ENCODE data around the gene ZNF77.
A peak's percentile ranks its signal among the peaks of the same experiment; 100 is the strongest.
"Not testable (repeated sequence)": the region's sequence is repeated elsewhere in the genome, so short reads cannot be mapped to it uniquely, and the experiment has no call there.

The ZNF77 gene

DNA sequence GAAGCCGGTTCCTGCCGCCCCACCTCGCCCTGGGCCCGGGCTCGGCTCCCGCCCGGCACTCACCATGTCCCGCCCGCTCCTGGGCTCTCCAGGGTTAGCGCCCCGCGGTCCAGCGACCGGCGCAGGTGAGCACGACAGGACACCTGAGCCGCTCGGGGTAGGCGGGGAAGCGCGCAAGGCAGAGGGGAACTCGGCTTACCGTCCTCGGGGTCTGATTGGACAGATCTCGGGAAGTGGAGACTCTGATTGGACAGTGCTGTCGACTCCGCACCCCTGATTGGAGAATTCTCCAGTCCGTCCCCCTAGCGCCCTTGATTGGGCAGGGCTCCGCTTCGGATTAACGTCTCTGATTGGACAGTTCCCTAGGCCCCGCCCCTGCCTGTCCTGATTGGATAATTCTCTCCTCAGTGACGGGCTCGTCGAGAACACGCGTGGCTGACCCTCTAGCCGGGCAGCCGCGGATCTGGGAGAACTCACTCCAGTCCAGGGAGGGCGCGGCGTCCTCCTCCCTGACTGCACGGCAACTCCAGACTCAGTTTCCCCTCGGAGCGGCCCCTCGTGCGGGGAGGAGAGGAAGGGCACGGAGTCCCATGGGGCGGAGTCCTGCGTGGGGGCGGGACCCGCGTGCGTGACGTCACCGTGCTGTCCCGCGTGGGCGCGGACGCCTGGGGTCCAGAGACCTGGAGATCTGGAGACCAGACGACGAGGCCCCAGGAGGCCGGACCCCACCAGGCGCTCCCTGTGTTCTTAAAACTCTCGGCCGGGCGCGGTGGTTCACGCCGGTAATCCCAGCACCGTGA is at the start of gene ZNF77:
ZNF77 (minus strand) TSS at position 197 of the 800 bp plus-strand sequence; CDS start at position 66, 131 bp downstream.
- DNase-seq, result peak; percentile 99

DNA sequence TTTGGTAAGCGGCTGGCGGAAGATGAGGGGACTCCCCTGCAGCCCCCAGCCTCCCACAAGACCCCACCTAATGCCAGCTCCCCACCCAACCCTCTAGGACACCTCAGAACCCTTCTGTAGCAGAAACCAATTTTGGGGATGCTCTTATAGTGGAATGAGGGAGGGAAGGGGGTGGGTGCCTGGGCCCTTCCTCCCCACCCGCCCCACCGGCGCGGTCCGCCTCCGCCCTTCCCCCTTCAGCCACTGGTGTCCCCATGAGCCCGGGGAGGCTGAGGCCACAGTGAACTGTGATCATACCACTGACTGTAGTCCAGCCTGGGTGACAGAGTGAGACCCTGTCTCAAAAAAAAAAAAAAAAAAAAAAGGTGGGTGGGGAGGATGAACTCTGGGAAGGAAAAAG is 48.8 kb upstream of the ZNF77 start:
- no peak for DNase-seq

DNA sequence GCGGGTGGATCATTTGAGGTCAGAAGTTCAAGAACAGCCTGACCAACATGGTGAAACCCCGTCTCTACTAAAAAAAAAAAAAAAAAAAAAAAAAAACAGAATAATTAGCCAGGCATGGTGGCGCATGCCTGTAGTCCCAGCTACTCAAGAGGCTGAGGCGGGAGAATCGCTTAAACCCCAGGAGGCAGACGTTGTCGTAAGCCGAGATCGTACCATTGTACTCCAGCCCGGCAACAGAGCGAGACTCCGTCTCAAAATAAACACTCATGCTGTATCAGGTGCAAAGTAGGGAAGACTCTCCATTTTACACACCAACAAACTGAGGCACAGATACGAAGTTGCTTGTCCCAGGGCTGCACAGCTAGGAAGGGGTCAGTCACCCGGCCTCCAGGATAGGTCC is 48.2 kb upstream of the ZNF77 start:
- no peak for DNase-seq

DNA sequence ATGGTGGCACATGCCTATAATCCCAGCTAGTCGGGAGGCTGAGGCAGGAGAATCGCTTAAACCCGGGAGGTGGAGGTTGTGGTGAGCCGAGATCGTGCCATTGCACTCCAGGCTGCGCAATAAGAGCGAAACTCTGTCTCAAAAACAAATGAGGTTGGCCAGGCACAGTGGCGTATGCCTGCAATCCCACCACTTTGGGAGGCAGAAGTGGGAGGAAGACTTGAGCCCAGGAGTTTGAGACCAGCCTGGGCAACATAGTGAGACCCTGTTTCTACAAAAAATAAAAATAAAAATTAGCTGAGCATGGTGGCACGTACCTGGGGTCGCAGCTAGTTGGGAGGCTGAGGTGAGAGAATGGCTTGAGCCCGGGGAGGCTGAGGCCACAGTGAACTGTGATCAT is 47.6 kb upstream of the ZNF77 start:
- not testable (repeated sequence) for DNase-seq

DNA sequence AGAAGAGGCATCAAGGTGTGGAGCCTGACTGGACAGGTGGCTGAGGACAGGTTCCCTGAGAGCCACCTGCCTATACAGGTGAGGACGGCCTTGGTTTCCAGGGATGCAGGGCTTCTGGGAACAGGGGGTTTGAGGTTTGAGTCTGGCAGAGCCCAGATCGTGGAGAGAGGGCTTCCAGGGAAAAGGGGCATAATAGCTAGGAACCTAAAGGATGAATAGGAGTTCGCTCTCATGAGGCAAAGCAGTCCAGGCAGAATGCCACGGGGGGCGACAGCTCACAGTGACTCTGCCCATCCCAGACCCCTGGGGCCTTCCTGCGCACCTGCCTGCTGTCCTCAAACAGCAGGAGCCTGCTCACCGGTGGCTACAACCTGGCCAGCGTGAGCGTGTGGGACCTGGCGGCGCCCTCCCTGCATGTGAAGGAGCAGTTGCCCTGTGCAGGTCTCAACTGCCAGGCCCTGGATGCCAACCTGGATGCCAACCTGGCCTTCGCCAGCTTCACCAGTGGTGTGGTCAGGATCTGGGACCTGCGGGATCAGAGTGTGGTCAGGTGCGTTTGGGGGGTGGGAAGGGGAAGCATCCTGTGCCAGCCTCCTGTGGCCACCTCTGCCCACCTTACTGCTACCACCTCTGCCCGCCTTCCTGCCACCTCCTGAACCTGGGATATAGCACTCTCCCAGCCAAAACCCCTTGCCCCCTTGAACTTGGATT is 44.6 kb upstream of the ZNF77 start:
- DNase-seq, result no peak

DNA sequence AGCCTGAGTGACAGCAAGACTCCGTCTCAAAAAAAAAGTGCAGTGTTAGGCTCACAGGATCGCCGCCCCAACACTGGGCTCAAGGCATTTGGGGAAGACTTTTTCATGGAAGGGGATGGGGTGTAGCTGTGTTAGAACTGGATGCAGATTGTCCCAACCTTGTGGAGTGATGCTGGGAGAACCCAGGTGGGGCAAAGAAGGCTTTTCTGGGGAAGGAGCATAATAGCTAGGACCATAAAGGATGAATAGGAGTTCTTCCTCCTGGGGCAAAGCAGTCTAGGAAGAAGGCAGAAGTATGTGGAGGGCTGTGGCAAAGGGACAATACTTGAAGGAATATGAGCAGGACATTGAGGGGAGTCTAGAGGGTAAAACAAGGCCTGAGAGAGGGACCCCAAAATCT is 43.8 kb upstream of the ZNF77 start:
- no peak for DNase-seq

DNA sequence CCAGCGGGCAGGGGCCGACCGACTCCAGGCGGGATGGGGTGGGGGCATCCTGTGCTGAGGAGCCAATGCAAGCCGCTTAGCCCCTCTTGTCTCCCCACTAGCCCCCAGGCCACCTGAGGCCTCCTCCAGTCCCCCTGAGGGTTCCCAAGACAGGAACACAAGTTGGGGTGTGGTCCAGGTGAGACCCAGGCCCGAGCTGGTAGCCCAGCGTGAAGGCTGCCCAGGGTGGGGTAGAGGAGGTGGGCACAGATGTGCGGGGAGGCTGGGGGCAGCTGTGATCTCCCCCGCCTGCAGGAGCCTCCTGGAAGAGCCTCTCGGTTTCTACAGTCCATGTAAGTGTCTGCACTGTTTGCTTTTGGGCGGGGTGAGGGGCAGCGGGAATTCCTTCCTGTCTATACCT is 43.0 kb upstream of the ZNF77 start:
- no peak for DNase-seq

DNA sequence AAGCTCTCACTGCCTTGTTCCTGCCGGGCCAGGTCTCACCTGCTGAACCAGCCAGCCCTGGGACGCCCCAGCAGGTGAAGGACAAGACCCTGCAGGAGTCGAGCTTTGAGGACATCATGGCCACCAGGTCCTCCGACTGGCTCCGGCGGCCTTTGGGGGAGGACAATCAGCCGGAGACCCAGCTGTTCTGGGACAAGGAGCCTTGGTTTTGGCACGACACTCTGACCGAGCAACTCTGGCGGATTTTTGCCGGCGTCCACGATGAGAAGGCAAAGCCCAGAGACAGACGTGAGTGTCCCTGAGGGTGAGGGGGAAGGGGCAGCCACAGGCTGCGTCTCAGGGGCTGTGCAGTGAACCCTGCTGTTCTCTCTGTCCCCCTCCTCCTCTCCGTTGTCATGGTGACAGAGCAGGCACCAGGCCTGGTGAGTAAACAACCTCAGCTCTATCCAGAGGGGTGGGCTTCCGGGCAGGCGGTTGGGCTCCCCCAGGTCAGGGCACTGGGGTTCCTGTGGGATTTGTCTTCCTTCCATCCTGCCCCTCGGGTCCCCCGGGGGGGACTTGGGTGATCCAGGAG is 42.3 kb upstream of the ZNF77 start:
- no peak for DNase-seq

DNA sequence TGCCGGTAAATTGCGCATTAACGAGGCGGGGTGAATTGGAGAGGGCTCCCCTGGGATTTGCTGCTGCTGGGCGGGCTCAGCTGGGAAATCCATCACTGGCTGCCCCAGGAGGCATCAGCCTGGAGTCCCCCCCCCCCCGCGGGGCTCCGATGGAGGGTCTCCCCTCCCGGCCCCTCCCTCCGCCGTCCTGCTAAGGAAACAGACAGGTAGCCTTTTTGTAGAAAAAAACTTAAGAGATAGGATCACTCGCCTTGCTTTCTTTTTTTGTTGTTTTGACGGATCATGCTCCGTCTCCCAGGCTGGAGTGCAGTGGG is 39.4 kb upstream of the ZNF77 start:
- no peak for DNase-seq

DNA sequence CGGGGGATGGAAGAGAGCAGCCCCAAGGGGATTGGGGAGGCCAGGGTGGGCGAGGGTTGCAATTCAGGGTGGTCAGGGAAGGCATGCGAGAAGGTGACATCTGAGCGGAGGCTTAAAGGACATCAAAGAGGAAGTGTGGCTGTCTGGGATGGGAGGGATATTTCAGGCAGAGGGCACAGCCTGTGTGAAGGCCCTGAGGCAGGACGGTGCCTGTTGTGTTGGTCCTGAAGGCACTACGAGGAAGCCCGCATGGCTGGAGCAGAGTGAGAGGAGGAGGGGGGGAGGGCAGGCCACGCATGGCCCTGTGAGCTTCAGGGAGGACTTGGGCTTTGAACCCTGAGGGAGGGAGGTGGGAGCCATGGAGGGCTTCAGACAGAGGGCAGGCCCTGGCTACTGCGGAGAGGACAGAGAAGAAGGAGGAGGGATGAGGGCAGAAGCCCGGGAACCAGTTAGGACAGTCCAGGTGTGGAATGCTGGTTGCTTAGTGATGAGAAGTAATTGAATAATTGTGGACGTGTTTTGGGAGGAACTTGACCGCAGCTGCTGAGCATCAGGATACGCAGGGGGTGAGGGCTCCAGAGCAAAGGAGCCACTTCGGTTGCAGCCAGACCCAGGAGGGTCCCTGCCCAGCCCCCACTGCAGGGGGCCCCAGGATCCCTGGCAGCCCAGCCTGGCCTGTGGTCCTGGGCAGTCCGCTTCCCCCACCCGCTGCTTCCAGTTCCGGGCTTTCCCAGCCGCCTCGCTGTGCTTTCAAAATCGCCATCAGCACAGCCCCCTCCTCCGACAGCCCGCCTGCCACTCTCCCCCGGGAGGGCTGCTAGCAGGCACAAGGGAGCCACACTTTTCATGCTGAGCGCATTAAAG is 38.8 kb upstream of the ZNF77 start:
- peak in 1 of 2 experiments; percentile 19 for DNase-seq

DNA sequence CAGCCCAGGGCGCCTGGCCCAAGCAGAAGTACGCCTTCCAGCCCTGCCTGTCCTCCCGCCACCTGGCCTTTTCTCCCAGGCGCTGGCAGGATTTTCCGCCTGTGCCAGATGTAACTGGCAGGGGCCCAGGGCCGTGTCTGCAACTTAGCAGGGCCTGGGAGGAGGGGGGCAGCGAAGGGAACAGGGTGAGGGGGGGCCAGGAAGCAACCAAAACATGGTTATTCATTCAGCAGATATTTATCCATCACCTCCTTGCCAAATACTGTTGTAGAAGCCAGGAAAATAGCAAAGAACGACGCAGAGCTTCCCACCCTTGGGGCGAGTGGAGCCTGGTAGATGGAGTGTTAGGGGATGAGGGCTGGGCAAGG is 38.2 kb upstream of the ZNF77 start:
- DNase-seq, result no peak

DNA sequence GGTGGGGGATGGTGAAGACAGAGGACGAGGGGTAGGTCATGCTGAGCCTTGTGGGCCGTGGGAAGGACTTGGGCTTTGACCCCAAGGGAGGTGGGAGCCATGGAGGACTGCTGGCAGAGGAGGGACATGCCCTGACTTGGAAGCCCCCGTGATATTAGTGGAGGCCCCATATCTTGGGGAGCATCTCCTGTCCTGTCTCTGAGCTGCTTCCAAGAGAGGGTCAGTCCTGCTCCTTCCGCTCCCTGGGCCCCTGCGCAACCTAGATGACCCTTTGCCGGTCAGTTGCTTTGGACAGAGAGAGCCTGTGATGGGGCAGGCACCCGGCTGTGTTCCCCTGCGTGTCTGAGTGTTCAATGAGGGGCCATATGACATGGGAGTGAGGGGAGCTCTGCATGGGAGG is 37.8 kb upstream of the ZNF77 start:
- no peak for DNase-seq

DNA sequence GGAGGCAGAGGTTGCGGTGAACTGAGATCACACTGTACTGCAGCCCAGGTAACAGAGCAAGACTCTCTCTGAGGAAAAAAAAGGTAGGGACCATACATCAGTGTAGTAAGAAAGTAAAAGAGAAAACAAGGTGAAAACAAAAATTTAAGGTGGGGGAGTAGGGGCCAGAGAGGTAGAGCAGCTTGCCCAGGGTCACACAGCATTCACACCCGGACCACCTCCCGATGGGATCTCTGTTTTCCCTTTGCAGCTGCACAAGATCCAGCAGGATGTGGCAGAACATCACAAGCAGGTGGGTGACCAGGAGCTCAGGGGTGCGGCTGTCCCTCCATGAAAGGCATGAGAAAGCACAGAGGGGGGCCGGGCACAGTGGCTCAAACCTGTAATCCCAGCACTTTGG is 37.1 kb upstream of the ZNF77 start:
- no peak for DNase-seq

DNA sequence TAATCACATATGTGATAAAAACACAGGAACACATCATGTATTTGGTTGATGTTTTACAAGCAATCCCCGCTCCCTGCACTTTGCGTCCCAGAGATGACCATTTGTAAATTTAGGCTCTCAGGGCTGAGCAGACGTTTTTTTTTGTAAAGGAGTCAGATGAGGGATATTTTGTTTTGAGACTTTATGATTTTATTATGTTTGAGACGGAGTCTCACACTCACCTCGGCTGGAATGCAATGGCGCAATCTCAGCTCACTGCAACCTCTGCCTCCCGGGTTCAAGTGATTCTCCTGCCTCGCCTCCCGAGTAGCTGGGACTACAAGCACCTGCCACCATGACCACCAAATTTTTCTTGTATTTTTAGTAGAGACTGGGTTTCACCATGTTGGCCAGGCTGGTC is 34.0 kb upstream of the ZNF77 start:
- no peak for DNase-seq

DNA sequence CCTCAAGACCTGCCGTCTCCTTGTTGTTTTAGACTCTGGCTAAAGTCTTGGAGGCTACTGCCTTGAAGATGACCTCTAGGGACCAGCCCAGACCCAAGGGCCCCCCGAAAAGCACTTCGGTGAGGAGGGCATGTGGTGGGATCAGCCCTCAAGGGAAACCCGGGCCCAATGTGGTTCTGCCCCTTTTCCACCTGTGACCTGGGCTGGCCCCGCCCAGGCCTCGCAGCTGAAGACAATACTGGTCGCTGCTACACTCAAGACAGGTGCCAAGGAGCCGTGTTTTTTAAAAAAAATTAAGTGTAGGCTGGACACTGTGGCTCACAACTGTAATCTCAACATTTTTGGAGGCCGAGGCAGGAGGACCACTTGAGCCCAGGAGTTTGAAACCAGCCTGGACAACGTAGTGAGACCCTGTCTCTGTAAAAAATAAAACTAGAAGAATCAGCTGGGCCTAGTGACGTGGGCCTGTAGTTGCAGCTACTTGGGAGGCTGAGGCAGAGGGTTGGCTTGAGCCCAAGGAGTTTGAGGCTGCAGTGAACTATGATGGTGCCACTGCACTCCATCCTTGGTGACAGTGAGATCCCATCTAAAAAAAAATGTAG is 33.5 kb upstream of the ZNF77 start:
- no peak for DNase-seq

DNA sequence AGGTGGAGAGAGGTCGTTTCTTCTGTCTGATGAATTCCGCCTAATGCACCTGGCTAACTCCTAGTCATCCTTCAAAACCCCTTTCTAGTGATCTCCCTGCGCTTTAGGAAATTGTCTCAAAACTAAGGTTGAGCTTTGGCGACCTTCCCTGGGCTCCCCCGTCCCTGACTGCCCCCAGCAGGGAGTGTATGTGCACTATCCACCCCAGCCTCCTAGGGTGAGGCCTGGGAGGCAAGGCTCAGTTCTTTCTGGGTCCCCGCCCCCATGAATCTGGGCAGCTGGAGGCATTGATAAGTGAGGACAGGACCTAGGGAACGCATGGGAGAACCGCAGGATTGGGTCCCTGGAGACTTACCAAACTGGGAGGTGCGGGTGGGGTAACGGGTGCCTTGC is 33.0 kb upstream of the ZNF77 start:
- peak in 1 of 2 experiments; percentile 44 for DNase-seq

DNA sequence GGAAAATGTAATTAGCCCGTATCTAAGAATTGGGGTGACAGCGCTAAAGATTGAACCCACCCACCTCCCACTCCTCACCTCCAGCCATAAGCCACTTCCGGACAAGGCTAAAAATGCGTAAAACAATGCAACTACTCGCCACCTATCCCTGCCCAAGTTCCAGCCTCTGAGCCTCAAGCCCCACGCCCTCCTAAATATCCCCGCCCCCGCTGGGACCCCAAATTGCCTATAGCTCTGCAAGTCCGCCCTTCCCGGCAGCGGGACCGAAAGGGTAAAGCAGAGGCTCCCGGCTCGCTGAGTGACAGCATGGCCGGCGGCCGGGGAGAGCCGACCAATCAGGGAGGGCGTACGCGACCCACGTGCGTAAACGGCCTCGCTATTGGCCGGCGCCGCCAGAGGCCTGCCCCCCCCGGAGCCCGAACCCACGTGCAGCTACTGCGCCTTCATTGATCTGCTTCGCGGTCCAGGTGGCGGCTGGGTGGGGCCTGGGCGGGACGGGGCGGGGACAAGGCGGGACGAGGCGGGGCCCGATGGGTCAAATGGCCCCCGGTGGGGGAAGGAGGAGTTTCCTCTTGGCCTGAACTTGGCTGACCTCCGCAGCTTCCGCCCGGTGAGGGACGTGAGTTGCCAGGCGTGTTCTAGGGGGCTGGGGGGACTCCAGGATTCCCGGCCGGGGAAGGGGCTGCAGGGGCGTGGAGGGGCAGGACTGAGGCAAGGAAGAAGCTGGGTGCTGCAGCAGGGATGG is 32.4 kb upstream of the ZNF77 start, which contains the start of gene TLE6:
TLE6 (plus strand) TSS at position 564 of the 745 bp plus-strand sequence. CDS start 670 bp downstream, outside the sequence.
- DNase-seq, result peak; percentile 86 to 90

DNA sequence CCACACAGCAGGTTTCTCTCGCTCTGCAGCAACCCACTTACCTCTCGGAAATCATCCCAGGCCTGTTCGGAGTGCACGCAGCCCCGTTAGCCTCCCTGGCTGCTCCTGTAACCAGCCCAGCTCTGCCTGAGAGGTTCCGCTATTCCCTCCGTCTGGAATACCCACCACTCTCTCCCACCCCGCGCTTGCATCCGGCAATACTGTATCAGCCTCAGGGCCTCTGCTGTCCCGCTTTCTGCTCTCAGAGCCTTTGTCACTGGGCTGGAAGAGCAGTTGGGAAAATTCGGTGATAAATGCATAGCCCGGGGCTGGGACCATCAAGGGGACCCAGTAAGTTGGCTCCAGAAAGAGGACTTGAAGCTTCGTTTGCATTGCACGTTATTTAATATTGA is 31.8 kb upstream of the ZNF77 start:
- DNase-seq, result no peak

DNA sequence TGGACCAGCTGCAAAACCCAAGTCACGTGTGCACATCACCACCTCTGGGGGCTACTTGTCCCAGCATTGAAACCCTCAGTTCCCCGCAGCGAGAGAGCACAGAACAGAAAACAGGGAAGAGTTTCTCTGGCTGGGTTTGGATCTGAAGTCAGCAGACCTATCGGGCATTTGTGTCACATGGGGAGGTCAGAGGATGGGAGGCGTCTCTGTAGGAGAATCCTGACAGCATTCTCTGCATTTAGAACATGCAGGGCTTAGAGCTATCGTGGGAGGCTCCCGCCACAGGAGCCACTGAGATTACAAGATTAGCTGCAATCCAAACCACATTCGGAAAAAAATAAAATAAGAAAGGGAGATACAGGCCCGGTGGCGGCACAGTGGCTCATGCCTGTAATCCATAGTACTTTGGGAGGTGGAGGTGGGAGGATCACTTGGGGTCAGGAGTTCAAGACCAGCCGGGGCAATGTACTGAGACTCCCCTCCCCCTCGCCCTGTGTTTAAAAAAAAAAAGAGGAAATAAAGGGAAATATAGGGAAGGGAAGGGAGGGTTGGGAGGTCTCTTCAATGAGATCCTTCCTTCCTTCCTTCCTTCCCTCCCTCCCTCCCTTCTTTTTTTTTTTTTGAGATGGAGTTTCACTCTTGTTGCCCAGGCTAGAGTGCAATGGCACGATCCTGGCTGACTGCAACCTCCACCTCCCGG is 29.7 kb upstream of the ZNF77 start:
- DNase-seq, result peak; percentile 67 to 70

DNA sequence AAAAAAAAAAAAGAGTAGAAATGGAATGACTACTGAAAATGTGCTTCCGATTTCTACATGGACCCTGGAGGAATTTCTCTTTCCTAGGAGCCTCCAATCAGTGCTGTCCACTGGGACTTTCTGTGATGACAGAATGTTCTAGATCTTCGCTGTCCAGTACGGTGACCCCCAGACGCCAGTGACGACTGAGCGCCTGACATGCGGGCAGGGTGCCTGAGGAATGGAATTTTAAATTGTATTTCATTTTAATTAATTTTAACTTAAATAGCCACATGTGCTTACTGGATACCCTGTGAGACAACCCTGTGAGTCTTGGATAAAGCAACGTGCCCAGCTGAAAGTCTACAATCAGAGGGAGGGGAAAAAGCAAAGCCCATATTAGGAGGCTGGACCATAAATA is 28.5 kb upstream of the ZNF77 start:
- no peak for DNase-seq

DNA sequence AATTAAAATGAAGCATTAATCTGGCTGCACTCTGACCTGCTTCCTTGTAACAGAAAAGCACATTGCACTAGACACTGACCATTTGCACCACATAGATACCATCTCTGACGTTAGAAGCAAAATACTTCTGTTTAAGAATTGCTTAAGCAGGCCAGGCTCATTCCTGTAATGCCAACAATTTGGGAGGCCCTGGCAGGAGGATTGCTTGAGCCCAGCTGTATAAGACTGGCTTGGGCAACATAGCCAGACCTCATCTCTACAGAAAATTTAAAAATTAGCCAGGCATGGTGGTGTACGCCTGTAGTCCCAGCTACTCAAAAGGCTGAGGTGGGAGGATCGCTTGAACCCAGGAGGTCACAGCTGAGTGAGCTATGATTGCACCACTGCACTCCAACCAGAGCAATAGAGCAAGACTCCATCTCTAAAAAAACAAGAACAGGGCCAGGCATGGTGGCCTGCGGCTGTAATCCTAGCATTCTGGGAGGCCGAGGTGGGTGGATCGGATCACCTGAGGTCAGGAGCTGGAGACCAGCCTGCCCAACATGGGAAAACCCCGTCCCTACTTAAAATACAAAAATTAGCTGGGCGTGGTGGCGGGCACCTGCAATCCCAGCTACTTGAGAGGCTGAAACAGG is 25.5 kb upstream of the ZNF77 start:
- DNase-seq, result no peak
